Measurements from ENCODE around the gene RPL9. TPM values are rescaled to one million over a fixed set of nuclear protein-coding genes. Genes with fewer than 3 reads are reported as not detected.

RPL9 gene
- total RNA-seq, 2 experiments from 2014 or later: 1,040 to 1,200 TPM

- ATAC-seq (ENCODE audit: low read depth) (no peak), DNase-seq (no peak)
- Mint-ChIP-seq H3K4me3 (no peak overlapping the region), H3K4me1 (peaks cover 37% of the 10 kb centered on the region), H3K9me3 (no peaks in the 10 kb centered on the region), H3K27ac (no peak overlapping the region), H3K36me3 (peaks cover 58% of the 10 kb centered on the region), H3K27me3 (no peaks in the 10 kb centered on the region)
- POLR2A ChIA-PET: interaction anchor here (0.6 kb wide), 1 partner anchor 100 kb away, joined by 9 read pairs; no protein-coding TSS in a partner anchor
Measured at GRCh38 chr4:39453738-39454137, 5.0 kb downstream of the RPL9 start.

DNA sequence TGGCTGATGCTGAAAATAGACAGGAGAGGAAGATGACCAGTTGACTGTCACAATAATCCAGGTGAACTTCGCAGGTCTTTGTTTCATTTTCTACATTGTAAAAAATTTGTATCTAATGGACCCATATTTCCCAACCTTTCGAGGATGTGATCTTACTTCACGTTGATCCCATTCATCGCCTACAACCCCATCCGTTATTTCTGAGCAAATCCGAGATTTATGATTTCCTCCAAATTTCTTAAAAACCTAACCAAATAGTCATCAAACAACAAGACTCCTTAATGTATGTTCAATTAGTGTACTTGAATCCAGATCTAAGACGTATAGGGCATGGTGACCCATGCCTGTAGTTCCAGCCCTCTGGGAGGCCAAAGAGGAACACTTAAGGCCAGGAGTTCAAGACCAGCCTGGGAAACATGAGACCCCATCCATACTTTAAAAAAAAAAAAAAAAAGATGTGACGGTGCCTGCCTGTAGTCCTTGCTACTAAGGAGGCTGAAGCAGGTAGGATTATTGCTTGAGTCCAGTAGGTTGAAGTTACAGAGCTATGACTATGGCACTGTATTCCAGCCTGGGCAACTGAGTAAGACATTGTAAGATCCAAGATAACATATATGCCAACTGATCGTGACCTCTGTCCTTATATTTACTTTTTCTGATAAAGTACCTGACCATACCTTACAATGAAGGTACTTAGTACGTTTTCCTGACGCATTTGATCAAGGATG, 5.7 kb downstream of the RPL9 start:
- POLR2A ChIA-PET: interaction anchor here (0.6 kb wide), 1 partner anchor 100 kb away, joined by 9 read pairs; no protein-coding TSS in a partner anchor
- Mint-ChIP-seq H3K9me3 (no peaks in the 10 kb centered on the region), H3K27me3 (no peaks in the 10 kb centered on the region), H3K27ac (no peak overlapping the region), H3K4me3 (no peak overlapping the region), H3K36me3 (peaks cover 58% of the 10 kb centered on the region), H3K4me1 (peaks cover 37% of the 10 kb centered on the region)
- DNase-seq (no peak), ATAC-seq (ENCODE audit: low read depth) (no peak)

- Mint-ChIP-seq H3K4me3 (no peak overlapping the region), H3K27ac (no peak overlapping the region), H3K36me3 (peaks cover 53% of the 10 kb centered on the region), H3K4me1 (peaks cover 34% of the 10 kb centered on the region), H3K9me3 (no peaks in the 10 kb centered on the region), H3K27me3 (no peaks in the 10 kb centered on the region)
- POLR2A ChIA-PET: interaction anchor here (1.0 kb wide), 1 partner anchor 87 kb away, joined by 4 read pairs; no protein-coding TSS in a partner anchor
- ATAC-seq (ENCODE audit: low read depth) (no peak), DNase-seq (no peak)
Measured at GRCh38 chr4:39452153-39452859, 6.4 kb downstream of the RPL9 start.

DNA sequence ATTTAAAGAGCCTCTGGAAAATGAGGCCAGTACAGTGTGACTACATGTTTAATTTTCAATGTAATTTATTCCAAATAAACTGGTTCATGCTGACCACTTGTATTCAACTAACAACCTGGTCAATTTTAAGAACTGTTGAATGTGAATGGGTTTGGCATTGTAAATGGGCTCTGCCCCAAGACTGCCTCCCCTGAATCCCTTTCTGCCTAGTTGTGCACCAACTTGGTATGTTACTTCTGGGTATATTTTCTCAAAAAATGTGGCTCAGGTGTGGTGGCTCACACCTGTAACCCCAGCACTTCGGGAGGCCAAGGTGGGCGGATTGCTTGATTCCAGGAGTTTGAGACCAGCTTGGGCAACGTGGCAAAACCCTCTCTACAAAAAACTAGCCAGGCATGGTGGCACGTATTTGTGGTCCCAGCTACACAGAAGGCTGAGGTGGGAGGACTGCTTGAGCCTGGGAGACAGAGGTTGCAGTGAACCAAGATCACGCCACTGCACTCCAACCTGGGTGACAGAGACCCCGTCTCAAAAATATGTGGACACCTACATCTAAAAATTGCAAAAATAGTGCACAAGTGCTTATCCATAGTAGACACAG, 7.2 kb downstream of the RPL9 start:
- Mint-ChIP-seq H3K27ac (no peak overlapping the region), H3K4me3 (no peak overlapping the region), H3K27me3 (no peaks in the 10 kb centered on the region), H3K4me1 (peaks cover 28% of the 10 kb centered on the region), H3K9me3 (no peaks in the 10 kb centered on the region), H3K36me3 (peaks cover 45% of the 10 kb centered on the region)
- no peak for ATAC-seq (ENCODE audit: low read depth)
- POLR2A ChIA-PET: interaction anchor here (0.7 to 1.0 kb wide), 2 partner anchors 86 to 343 kb away, joined by 3 to 4 read pairs; no protein-coding TSS in a partner anchor
- no peak for DNase-seq

- no peak for DNase-seq
- no peak overlapping the region for H3K4me3 Mint-ChIP-seq
- H3K36me3 Mint-ChIP-seq: peaks cover 41% of the 10 kb centered on the region
- H3K9me3 Mint-ChIP-seq: no peaks in the 10 kb centered on the region
- H3K27ac Mint-ChIP-seq: no peak overlapping the region
- no peak for ATAC-seq (ENCODE audit: low read depth)
- H3K27me3 Mint-ChIP-seq: peaks cover under 1% of the 10 kb centered on the region
- H3K4me1 Mint-ChIP-seq: peaks cover 24% of the 10 kb centered on the region
- POLR2A ChIA-PET: interaction anchor here (0.7 kb wide), 1 partner anchor 344 kb away, joined by 3 read pairs; no protein-coding TSS in a partner anchor
Measured at GRCh38 chr4:39450618-39451017, 8.1 kb downstream of the RPL9 start.

GRCh38 chr4:39446842-39447573, 11.7 kb downstream of the RPL9 start:
- DNase-seq (peak; percentile 62), ATAC-seq (ENCODE audit: low read depth) (peak; percentile 90)
- Mint-ChIP-seq H3K36me3 (peaks cover 15% of the 10 kb centered on the region), H3K27ac (peak overlapping the region; percentile 34), H3K27me3 (peaks cover 2% of the 10 kb centered on the region), H3K4me3 (peak overlapping the region; percentile 63), H3K4me1 (peaks cover 11% of the 10 kb centered on the region), H3K9me3 (no peaks in the 10 kb centered on the region)
- POLR2A ChIA-PET: interaction anchor here (0.7 to 2.8 kb wide), 2 partner anchors 10 to 12 kb away, joined by 3 to 15 read pairs; partner anchors contain the start of genes LIAS and RPL9

DNA sequence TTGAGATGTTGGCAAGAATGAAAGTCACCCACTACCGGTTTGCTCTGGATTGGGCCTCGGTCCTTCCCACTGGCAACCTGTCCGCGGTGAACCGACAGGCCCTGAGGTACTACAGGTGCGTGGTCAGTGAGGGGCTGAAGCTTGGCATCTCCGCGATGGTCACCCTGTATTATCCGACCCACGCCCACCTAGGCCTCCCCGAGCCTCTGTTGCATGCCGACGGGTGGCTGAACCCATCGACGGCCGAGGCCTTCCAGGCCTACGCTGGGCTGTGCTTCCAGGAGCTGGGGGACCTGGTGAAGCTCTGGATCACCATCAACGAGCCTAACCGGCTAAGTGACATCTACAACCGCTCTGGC, 12.3 kb downstream of the RPL9 start:
- peak overlapping the region; percentile 12 for H3K27ac Mint-ChIP-seq

DNA sequence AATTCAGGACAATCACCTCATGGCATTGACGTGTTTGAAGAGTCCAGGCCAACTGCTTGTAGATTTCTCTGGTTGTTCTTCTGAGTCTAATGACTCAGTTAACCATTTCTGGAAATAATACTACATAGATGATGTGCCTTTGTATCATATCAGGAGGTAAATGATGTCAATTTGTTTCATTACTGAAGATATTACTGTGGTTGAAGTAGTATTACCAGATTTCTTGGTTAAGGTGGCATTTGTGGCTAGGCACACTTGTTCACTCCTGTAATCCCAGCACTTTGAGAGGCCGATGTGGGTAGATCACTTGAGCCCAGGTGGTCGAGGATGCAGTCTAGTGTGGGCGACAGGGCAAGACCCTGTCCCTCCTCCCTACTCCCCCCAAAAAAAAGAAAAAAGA, 15.7 kb downstream of the RPL9 start:
- ATAC-seq (ENCODE audit: low read depth): no peak
- H3K27ac Mint-ChIP-seq: no peak overlapping the region
- peaks cover 4% of the 10 kb centered on the region for H3K4me1 Mint-ChIP-seq
- POLR2A ChIA-PET: no interaction called here
- H3K9me3 Mint-ChIP-seq: no peaks in the 10 kb centered on the region
- H3K4me3 Mint-ChIP-seq: no peak overlapping the region
- H3K36me3 Mint-ChIP-seq: no peaks in the 10 kb centered on the region
- no peak for DNase-seq
- peaks cover 13% of the 10 kb centered on the region for H3K27me3 Mint-ChIP-seq

More for the DNA sequence above, 12.3 kb downstream of the RPL9 start:
- H3K27me3 Mint-ChIP-seq: peaks cover 2% of the 10 kb centered on the region
- H3K4me3 Mint-ChIP-seq: no peak overlapping the region
- no peak for ATAC-seq (ENCODE audit: low read depth)
- peaks cover 11% of the 10 kb centered on the region for H3K36me3 Mint-ChIP-seq
- POLR2A ChIA-PET: interaction anchor here (0.5 to 2.8 kb wide), 3 partner anchors 9 to 14 kb away, joined by 3 to 15 read pairs (median 4); partner anchors contain the start of genes LIAS and RPL9
- no peaks in the 10 kb centered on the region for H3K9me3 Mint-ChIP-seq
- peaks cover 10% of the 10 kb centered on the region for H3K4me1 Mint-ChIP-seq
- DNase-seq: no peak

GRCh38 chr4:39441593-39441992, 17.1 kb downstream of the RPL9 start:
- no peaks in the 10 kb centered on the region for H3K4me1 Mint-ChIP-seq
- H3K9me3 Mint-ChIP-seq: no peaks in the 10 kb centered on the region
- peaks cover 17% of the 10 kb centered on the region for H3K27me3 Mint-ChIP-seq
- no peak overlapping the region for H3K27ac Mint-ChIP-seq
- H3K36me3 Mint-ChIP-seq: no peaks in the 10 kb centered on the region
- no peak for ATAC-seq (ENCODE audit: low read depth)
- no peak overlapping the region for H3K4me3 Mint-ChIP-seq
- POLR2A ChIA-PET: no interaction called here
- DNase-seq: no peak

DNA sequence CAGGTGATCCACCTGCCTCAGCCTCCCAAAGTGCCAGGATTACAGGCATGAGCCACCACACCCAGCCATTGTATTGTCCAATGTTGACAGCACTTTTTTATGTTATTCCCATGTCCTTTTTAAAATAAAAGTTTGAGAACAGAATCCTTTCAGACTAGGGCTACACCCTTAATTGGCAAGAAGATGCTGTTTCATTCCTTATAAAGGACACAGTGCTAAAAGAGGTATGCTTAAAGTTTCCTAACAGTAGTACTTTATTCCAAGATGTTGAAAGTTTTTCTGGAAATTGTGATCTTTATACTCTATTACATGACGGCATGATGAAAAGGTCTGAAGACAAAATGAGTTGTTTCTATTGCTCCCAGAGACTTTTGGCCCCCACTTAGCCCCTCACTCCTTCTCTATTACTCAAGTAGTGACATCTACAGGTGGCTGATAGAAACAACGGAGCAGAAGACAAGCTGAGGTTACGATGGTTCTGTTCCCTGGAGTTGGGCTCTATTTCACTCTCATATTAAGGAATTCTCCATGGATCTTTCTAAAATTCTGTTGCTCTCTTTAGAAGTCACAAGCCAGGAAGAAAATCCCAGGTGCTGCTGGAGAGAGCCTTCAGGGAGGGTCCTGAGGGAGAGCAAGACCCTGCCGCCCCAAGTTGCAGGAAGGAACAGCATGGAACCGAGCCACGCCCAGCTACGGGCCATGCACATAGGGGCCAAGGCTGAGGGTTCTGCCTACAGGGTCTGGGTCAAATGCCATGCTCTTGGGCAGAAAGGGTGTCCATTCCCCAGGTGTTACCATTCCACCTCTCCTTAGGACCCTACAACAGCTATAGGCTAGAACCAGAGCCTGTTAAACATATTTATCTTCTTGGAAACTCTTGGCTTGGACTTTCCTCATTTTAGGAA, 22.8 kb downstream of the RPL9 start:
- no peaks in the 10 kb centered on the region for H3K4me1 Mint-ChIP-seq
- H3K4me3 Mint-ChIP-seq: no peak overlapping the region
- H3K27ac Mint-ChIP-seq: no peak overlapping the region
- H3K9me3 Mint-ChIP-seq: no peaks in the 10 kb centered on the region
- DNase-seq (no peak), ATAC-seq (ENCODE audit: low read depth) (no peak)
- peaks cover 12% of the 10 kb centered on the region for H3K27me3 Mint-ChIP-seq
- no peaks in the 10 kb centered on the region for H3K36me3 Mint-ChIP-seq
- POLR2A ChIA-PET: no interaction called here

- no peaks in the 10 kb centered on the region for H3K36me3 Mint-ChIP-seq
- no peak overlapping the region for H3K27ac Mint-ChIP-seq
- no peak overlapping the region for H3K4me3 Mint-ChIP-seq
- POLR2A ChIA-PET: no interaction called here
- H3K4me1 Mint-ChIP-seq: no peaks in the 10 kb centered on the region
- H3K9me3 Mint-ChIP-seq: no peaks in the 10 kb centered on the region
- peaks cover 7% of the 10 kb centered on the region for H3K27me3 Mint-ChIP-seq
- DNase-seq (no peak), ATAC-seq (ENCODE audit: low read depth) (no peak)
Measured at GRCh38 chr4:39433878-39434492, 24.7 kb downstream of the RPL9 start.

Measured in activated naive CD8-positive, alpha-beta T cell treated with anti-CD3 and anti-CD28 coated beads, Interleukin-2, amount 10 ng/mL, durations not matched to agents 7 days and 5 days (primary cell).